ENCODE results near the gene CRELD2. TPM values are rescaled to one million over a fixed set of nuclear protein-coding genes. Genes with fewer than 3 reads are reported as not detected.
A peak's percentile ranks its signal among the peaks of the same experiment; 100 is the strongest.

The CRELD2 gene
- total and polyA plus RNA-seq, 2 of the 13 experiments (the other 11 are each of a cell fraction or from before 2014, with no cell fraction given), result 17.2 to 44.7 TPM

- DNase-seq (ENCODE audit: low spot score) (no peak), ATAC-seq (peak; percentile 11), FAIRE-seq (no peak)
- BruUV-seq (replicated peaks), result no TSS peak
- ChIA-PET POLR2A (interaction anchor here (0.7 to 10.5 kb wide), 7 partner anchors 10 to 37 kb away, joined by 3 to 283 read pairs (median 19); partner anchors contain the start of gene PIM3), CTCF (ENCODE audit: low intra/inter-chr PET ratio, low total read pairs) (no interaction called here)
- H3K79me2 ChIP-seq (ENCODE audit: insufficient read depth, low read length), result no peaks in the 10 kb centered on the region
- 0% methylated on average over 6 of the region's 27 CpGs for WGBS (ENCODE audit: low lambda C conversion rate)
- H3K9ac ChIP-seq (ENCODE audit: insufficient read depth, low read depth, low read length), result peak overlapping the region; percentile 65; the same call in 1 of the 2 replicates
- no peaks in the 10 kb centered on the region for H4K20me1 ChIP-seq (ENCODE audit: insufficient read depth, low read length)
- no peaks in the 10 kb centered on the region for H3K9me3 ChIP-seq (ENCODE audit: low read length)
- intact Hi-C loops (cut with micrococcal nuclease; ENCODE audit: unreplicated experiment), result loop anchor here (5.0 kb wide), 1 partner anchor 34 kb away; no protein-coding TSS in a partner anchor
- H3K27me3 ChIP-seq (ENCODE audit: control insufficient read depth in 1 of 2, insufficient read depth in 2 of 2, low read length in 2 of 2), result peaks cover 3 to 10% of the 10 kb centered on the region in 2 experiments; a peak in 4 of 5 replicates
- H3K4me1 ChIP-seq (ENCODE audit: insufficient read depth, low read length), result peaks cover 73% of the 10 kb centered on the region
- peak overlapping the region; percentile 76 for H3K4me2 ChIP-seq (ENCODE audit: low read depth, low read length)
- no peaks in the 10 kb centered on the region for H3K36me3 ChIP-seq (replicated peaks in 1 of 2; ENCODE audit: control insufficient read depth in 1 of 2, insufficient read depth in 2 of 2, low read length in 2 of 2)
- H3K4me3 ChIP-seq (replicated peaks in 1 of 3; ENCODE audit: insufficient read depth in 1 of 3, low read depth in 2 of 3, low read length in 3 of 3), result peak overlapping the region; percentile 21 to 65 (median 38); a peak in 5 of 6 replicates
- no peak overlapping the region for H3K27ac ChIP-seq (ENCODE audit: extremely low read length, insufficient read depth, low read length)
- no peak overlapping the region for H2AFZ ChIP-seq (ENCODE audit: low read length)
- in situ Hi-C loops (cut with HindIII; ENCODE audit: extremely low pct_ligation_motif_present, low pct_unique_long_range_greater_than_20kb), result loop anchor here (5.0 kb wide), 3 partner anchors 34 to 99 kb away; no protein-coding TSS in a partner anchor
- TF ChIP-seq WIZ (CRISPR knock-in tag; IDR thresholded peaks at IDR 0.05), result no peak
- TF ChIP-seq ZBTB38 (CRISPR knock-in tag; IDR thresholded peaks at IDR 0.05), result peak; percentile 25; the same call in 1 of the 2 replicates
- peak; percentile 65 for TF ChIP-seq MAX (IDR thresholded peaks at IDR 0.05)
- TF ChIP-seq THAP7 (CRISPR knock-in tag; IDR thresholded peaks at IDR 0.05), result 0 out of 2 replicates have a peak, but pooled peaks have one; percentile 29
- TF ChIP-seq PAXIP1 (CRISPR knock-in tag; conservative IDR thresholded peaks at IDR 0.05), result no peak
- TF ChIP-seq TFAP4 (IDR thresholded peaks at IDR 0.05; ENCODE audit: borderline replicate concordance, low read depth), result peak; percentile 84; the same call in 1 of the 2 replicates
- peak; percentile 74 for TF ChIP-seq SAP130 (CRISPR knock-in tag; IDR thresholded peaks at IDR 0.05; ENCODE audit: low read depth)
- TF ChIP-seq HOXA9 (CRISPR knock-in tag; IDR thresholded peaks at IDR 0.05; ENCODE audit: borderline replicate concordance), result 0 out of 2 replicates have a peak, but pooled peaks have one; percentile 31
- TF ChIP-seq POLR2A (IDR thresholded peaks at IDR 0.05; ENCODE audit: insufficient read depth in 1 of 2, low read depth in 2 of 2, low read length in 2 of 2), result 0 out of 4 replicates have a peak, but pooled peaks of 1 of the 2 experiments have one; percentile 19
- TF ChIP-seq HDAC1 (CRISPR knock-in tag; IDR thresholded peaks at IDR 0.05), result peak; percentile 24; the same call in 1 of the 2 replicates
- TF ChIP-seq ARID2 (CRISPR knock-in tag; IDR thresholded peaks at IDR 0.05; ENCODE audit: borderline replicate concordance), result 0 out of 2 replicates have a peak, but pooled peaks have one; percentile 46
- TF ChIP-seq ZFP90 (CRISPR knock-in tag; IDR thresholded peaks at IDR 0.05; ENCODE audit: borderline replicate concordance), result no peak
- 0 out of 2 replicates have a peak, but pooled peaks have one; percentile 35 for TF ChIP-seq ZFP36L1 (CRISPR knock-in tag; IDR thresholded peaks at IDR 0.05)
- peak; percentile 30; the same call in 1 of the 2 replicates for TF ChIP-seq ZFX (CRISPR knock-in tag; IDR thresholded peaks at IDR 0.05; ENCODE audit: low read depth)
- TF ChIP-seq GZF1 (CRISPR knock-in tag; IDR thresholded peaks at IDR 0.05), result no peak
- 0 out of 2 replicates have a peak, but pooled peaks have one; percentile 25 for TF ChIP-seq SOX5 (CRISPR knock-in tag; IDR thresholded peaks at IDR 0.05; ENCODE audit: borderline replicate concordance)
- peak; percentile 76; the same call in 1 of the 2 replicates for TF ChIP-seq BHLHE40 (IDR thresholded peaks at IDR 0.05; ENCODE audit: low read length)
- 0 out of 2 replicates have a peak, but pooled peaks have one; percentile 26 for TF ChIP-seq KDM5B (CRISPR knock-in tag; IDR thresholded peaks at IDR 0.05; ENCODE audit: borderline replicate concordance)
These were observed 15.1 kb downstream of the CRELD2 start for GRCh38 chr22:49933236-49934159.

All from HepG2 (cell line).